Loucy (cell line): ENCODE measurements around the gene PHYHD1.
"Not testable (repeated sequence)": the region's sequence is repeated elsewhere in the genome, so short reads cannot be mapped to it uniquely, and the experiment has no call there.

Source experiments
- CTCF ChIP-seq: fragments of 200-600 bp; sonication (generic); conservative IDR thresholded peaks from 2 replicates; pipeline ENCODE4 v1.5.1; 2014; ENCODE audit warnings: mild to moderate bottlenecking, antibody characterized with exemption, low read length
- EZH2phosphoT487 ChIP-seq: fragments of 200-600 bp; IDR thresholded peaks from 2 replicates; pipeline ENCODE4 v1.6.1; 2018; ENCODE audit warnings: antibody characterized with exemption, mild to moderate bottlenecking, moderate library complexity, borderline replicate concordance

- not testable (repeated sequence) for TF ChIP-seq CTCF, EZH2phosphoT487
These were observed 40.6 kb downstream of the PHYHD1 start for GRCh38 chr9:128961403-128961802.
